ENCODE measurements around the gene LRRC58. TPM values are rescaled to one million over a fixed set of nuclear protein-coding genes. Genes with fewer than 3 reads are reported as not detected.

The LRRC58 gene
- total and polyA plus RNA-seq, 2 donors (not counting 3 experiments of a cell fraction or from before 2014, with no cell fraction given), result 3.7 to 11.9 TPM

- intact Hi-C loops (cut with micrococcal nuclease) (no loop called here), dilution Hi-C loops (cut with MboI; ENCODE audit: extremely low pct_ligation_motif_present, low sequenced_read_pairs) (no loop called here)
- TF ChIP-seq POLR2A (IDR thresholded peaks at IDR 0.05; ENCODE audit: low read depth, low read length), result no peak
- no peak for TF ChIP-seq MYC (IDR thresholded peaks at IDR 0.05; ENCODE audit: low read depth, low read length)
- no peak for TF ChIP-seq POLR2AphosphoS5 (IDR thresholded peaks at IDR 0.05; ENCODE audit: insufficient read depth, low read depth, low read length)
- no peak for TF ChIP-seq FOS (IDR thresholded peaks at IDR 0.05; ENCODE audit: borderline replicate concordance, insufficient read depth, low read length)
- TF ChIP-seq GATA2 (IDR thresholded peaks at IDR 0.05; ENCODE audit: insufficient read depth, insufficient read length, low read depth, low read length), result no peak
- TF ChIP-seq EZH2 (IDR thresholded peaks at IDR 0.05; ENCODE audit: borderline replicate concordance, low read depth, low read length, severe bottlenecking), result no peak
- TF ChIP-seq MAX (IDR thresholded peaks at IDR 0.05; ENCODE audit: insufficient read depth, insufficient read length), result no peak
- no peak for TF ChIP-seq JUN (IDR thresholded peaks at IDR 0.05; ENCODE audit: borderline replicate concordance, insufficient read depth, insufficient read length, low read depth)
- TF ChIP-seq, protein P1, sequence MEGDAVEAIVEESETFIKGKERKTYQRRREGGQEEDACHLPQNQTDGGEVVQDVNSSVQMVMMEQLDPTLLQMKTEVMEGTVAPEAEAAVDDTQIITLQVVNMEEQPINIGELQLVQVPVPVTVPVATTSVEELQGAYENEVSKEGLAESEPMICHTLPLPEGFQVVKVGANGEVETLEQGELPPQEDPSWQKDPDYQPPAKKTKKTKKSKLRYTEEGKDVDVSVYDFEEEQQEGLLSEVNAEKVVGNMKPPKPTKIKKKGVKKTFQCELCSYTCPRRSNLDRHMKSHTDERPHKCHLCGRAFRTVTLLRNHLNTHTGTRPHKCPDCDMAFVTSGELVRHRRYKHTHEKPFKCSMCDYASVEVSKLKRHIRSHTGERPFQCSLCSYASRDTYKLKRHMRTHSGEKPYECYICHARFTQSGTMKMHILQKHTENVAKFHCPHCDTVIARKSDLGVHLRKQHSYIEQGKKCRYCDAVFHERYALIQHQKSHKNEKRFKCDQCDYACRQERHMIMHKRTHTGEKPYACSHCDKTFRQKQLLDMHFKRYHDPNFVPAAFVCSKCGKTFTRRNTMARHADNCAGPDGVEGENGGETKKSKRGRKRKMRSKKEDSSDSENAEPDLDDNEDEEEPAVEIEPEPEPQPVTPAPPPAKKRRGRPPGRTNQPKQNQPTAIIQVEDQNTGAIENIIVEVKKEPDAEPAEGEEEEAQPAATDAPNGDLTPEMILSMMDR (IDR thresholded peaks at IDR 0.05; ENCODE audit: extremely low read depth in 1 of 2, insufficient read depth in 1 of 2, low read depth in 1 of 2, low read length in 2 of 2), result no peak
- Histone ChIP-seq H3K4me3 (replicated peaks in 1 of 3; ENCODE audit: insufficient read depth in 1 of 3, low read depth in 1 of 3, low read length in 3 of 3) (no peak overlapping the region), H3K79me2 (ENCODE audit: control insufficient read depth, insufficient read depth, low read length) (no peaks in the 10 kb centered on the region), H4K20me1 (replicated peaks; ENCODE audit: control insufficient read depth, extremely low read depth, insufficient read depth, low read length) (no peaks in the 10 kb centered on the region), H3K9me3 (replicated peaks; ENCODE audit: control insufficient read depth, insufficient read depth, low read length) (no peaks in the 10 kb centered on the region), H3K27ac (ENCODE audit: insufficient read depth, low read depth, low read length) (no peak overlapping the region), H2AFZ (ENCODE audit: low read depth, low read length) (no peak overlapping the region), H3K4me1 (ENCODE audit: control insufficient read depth, extremely low read depth, insufficient read depth, low read length) (no peaks in the 10 kb centered on the region), H3K4me2 (ENCODE audit: insufficient read depth, low read length) (no peak overlapping the region), H3K9ac (replicated peaks; ENCODE audit: extremely low read depth, insufficient read depth, low read length) (no peak overlapping the region), H3K9me1 (replicated peaks; ENCODE audit: control insufficient read depth, extremely low read depth, insufficient read depth, low read length) (no peaks in the 10 kb centered on the region), H3K36me3 (ENCODE audit: control insufficient read depth in 2 of 2, extremely low read depth in 1 of 2, insufficient read depth in 2 of 2, low read length in 2 of 2) (peaks cover 0 to 7% of the 10 kb centered on the region in 2 experiments), H3K27me3 (ENCODE audit: control insufficient read depth in 2 of 2, insufficient read depth in 2 of 2, low read length in 2 of 2) (no peaks in the 10 kb centered on the region)
- BruUV-seq (replicated peaks), result no TSS peak
- FAIRE-seq, result no peak
- ChIA-PET CTCF (no interaction called here), POLR2A (no interaction called here)
- no peak for DNase-seq (ENCODE audit: low read depth, low spot score)
These were observed 18.1 kb downstream of the LRRC58 start for GRCh38 chr3:120331076-120331475.
